RWPE2 (cell line): Measurements from ENCODE around the gene ALDH1A3.

Experiments
- ATAC-seq: fragments of 200-7000 bp; cut with Tn5 transposase; 3 replicates; pipeline ENCODE4 v1.9.1; 2021; ENCODE audit warnings: low read depth
- DNase-seq: peaks from one replicate; pipeline ENCODE4 v3.0.0-alpha.2; 2020; ENCODE audit warnings: low spot score
- H3K27ac ChIP-seq: fragments of 450-650 bp; 2 replicates; pipeline ENCODE4 v1.5.1; 2017; ENCODE audit warnings: mild to moderate bottlenecking; ENCODE audit not compliant: poor library complexity, severe bottlenecking
- H3K27me3 ChIP-seq: fragments of 250-450 bp; sonication (Bioruptor Pico); 2 replicates; pipeline ENCODE4 v1.5.1; 2021; ENCODE audit warnings: mild to moderate bottlenecking, moderate library complexity; ENCODE audit not compliant: insufficient read depth, poor library complexity, severe bottlenecking
- H3K36me3 ChIP-seq: fragments of 250-450 bp; sonication (Bioruptor Pico); 2 replicates; pipeline ENCODE4 v1.5.1; 2020; ENCODE audit warnings: low read depth, mild to moderate bottlenecking, moderate library complexity
- H3K4me1 ChIP-seq: fragments of 250-450 bp; sonication (Bioruptor Pico); 2 replicates; pipeline ENCODE4 v1.5.1; 2021; ENCODE audit warnings: mild to moderate bottlenecking, moderate library complexity; ENCODE audit not compliant: insufficient read depth, poor library complexity, severe bottlenecking
- H3K4me3 ChIP-seq: fragments of 250-450 bp; sonication (Bioruptor Pico); 2 replicates; pipeline ENCODE4 v1.5.1; 2021; ENCODE audit warnings: mild to moderate bottlenecking, moderate library complexity; ENCODE audit not compliant: severe bottlenecking
- H3K9me3 ChIP-seq: fragments of 250-450 bp; sonication (Bioruptor Pico); 2 replicates; pipeline ENCODE4 v1.5.1; 2021; ENCODE audit warnings: mild to moderate bottlenecking, moderate library complexity; ENCODE audit not compliant: severe bottlenecking
- TF ChIP-seq, protein P1 (sequence below): fragments of 450-650 bp; IDR thresholded peaks from one replicate; pipeline ENCODE4 v1.5.1; 2017; ENCODE audit warnings: mild to moderate bottlenecking, moderate library complexity; ENCODE audit not compliant: poor library complexity, severe bottlenecking

ALDH1A3 gene

DNA sequence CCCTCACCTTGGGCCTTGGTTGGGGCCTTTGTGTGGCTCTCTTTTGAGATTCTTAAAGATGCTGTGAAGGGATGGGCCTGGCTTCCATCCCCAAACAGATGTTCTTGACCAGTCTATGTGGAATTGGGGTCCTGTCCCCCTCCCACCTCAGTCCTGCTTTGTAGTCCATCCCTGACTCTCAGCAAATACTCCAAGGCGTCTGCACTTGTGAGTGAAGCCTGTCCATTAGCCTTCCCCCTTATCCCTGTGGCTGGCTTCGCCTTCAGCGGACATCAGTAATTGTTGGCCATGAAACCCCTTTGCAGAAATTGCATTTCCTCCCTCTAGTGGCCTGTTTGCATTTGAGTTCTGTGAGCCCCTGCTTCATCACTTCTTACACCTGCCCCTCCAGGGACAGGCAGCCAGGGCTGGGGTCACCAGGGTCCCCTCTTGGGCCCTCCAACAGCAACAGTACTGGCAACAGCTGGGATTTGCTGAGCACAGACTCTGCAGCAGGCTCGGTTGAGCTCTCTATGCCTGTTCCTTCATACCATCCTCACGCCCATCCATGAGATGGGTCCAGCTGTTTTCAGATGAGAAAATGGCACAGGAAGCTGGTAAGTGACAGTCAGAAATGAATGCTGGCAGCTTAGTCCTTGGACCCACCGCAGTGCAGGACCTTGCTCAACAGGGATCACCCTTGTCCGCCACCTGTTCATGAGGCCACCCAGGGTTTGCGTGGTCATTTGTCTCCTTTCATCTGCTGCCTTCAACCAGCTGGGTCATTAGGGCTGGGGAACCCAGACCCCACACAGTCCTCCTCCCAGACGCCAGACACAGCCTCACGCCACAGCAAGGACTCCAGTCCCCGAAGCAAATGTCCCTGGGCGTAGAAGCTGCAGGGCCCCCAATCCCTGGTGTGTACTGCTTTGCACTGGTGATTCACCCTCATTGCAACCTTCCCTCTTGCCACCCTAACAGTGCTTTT, 30.6 kb downstream of the ALDH1A3 start:
- no peak overlapping the region for H3K27ac ChIP-seq
- TF ChIP-seq, protein P1, sequence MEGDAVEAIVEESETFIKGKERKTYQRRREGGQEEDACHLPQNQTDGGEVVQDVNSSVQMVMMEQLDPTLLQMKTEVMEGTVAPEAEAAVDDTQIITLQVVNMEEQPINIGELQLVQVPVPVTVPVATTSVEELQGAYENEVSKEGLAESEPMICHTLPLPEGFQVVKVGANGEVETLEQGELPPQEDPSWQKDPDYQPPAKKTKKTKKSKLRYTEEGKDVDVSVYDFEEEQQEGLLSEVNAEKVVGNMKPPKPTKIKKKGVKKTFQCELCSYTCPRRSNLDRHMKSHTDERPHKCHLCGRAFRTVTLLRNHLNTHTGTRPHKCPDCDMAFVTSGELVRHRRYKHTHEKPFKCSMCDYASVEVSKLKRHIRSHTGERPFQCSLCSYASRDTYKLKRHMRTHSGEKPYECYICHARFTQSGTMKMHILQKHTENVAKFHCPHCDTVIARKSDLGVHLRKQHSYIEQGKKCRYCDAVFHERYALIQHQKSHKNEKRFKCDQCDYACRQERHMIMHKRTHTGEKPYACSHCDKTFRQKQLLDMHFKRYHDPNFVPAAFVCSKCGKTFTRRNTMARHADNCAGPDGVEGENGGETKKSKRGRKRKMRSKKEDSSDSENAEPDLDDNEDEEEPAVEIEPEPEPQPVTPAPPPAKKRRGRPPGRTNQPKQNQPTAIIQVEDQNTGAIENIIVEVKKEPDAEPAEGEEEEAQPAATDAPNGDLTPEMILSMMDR: peak; percentile 29
- ATAC-seq (no peak), DNase-seq (no peak)
- H3K4me1 ChIP-seq: no peaks in the 10 kb centered on the region
- peaks cover 90% of the 10 kb centered on the region for H3K36me3 ChIP-seq
- no peaks in the 10 kb centered on the region for H3K27me3 ChIP-seq
- H3K4me3 ChIP-seq: no peak overlapping the region
- no peaks in the 10 kb centered on the region for H3K9me3 ChIP-seq

DNA sequence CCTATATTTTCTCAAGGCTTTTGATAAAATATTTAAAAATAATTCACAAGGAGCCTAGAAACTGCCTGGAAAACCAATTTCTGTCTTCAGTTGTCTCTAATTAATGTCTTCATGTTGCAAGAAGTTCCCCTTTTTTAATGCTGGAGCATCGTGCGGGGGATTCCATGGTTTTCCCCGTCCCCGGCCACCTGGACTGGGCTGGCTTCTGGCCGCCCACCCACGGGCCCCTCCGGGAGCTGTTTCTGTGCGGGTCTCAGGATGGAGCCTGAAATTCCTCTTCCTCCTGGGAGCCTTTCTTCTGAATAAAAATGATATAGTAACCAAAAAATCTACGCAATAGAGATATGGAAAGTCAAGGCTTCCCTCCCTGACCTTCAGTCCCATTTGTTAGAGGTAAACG, 31.5 kb downstream of the ALDH1A3 start:
- no peak for DNase-seq
- Histone ChIP-seq H3K36me3 (peaks cover 90% of the 10 kb centered on the region), H3K9me3 (no peaks in the 10 kb centered on the region), H3K4me1 (peaks cover under 1% of the 10 kb centered on the region), H3K27me3 (no peaks in the 10 kb centered on the region), H3K4me3 (no peak overlapping the region), H3K27ac (no peak overlapping the region)
- TF ChIP-seq, protein P1: no peak
- ATAC-seq: no peak

DNA sequence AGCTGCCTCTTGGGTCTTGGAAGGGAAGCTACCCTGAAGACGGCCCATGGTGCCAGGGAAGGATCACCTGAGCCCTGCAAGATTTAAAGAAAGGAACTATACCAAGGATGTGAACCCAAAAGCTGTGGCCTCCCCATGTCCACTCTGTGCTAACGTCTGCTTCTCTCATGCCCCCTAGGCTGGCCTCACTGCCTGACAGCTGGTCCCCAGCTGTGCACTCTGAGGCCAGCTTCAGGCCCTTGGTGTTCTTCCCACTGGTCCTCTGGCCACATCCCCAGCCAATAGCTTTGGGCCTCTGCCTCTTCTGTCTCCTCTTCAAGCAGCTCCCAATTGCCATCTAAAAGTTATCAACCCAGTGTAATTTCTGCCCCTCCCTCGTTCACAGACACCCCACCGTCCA, 34.3 kb downstream of the ALDH1A3 start:
- H3K9me3 ChIP-seq: no peaks in the 10 kb centered on the region
- DNase-seq (no peak), ATAC-seq (no peak)
- H3K4me1 ChIP-seq: peaks cover 13% of the 10 kb centered on the region
- TF ChIP-seq, protein P1: no peak
- H3K36me3 ChIP-seq: peaks cover 76% of the 10 kb centered on the region
- H3K27ac ChIP-seq: no peak overlapping the region
- no peak overlapping the region for H3K4me3 ChIP-seq
- H3K27me3 ChIP-seq: no peaks in the 10 kb centered on the region

DNA sequence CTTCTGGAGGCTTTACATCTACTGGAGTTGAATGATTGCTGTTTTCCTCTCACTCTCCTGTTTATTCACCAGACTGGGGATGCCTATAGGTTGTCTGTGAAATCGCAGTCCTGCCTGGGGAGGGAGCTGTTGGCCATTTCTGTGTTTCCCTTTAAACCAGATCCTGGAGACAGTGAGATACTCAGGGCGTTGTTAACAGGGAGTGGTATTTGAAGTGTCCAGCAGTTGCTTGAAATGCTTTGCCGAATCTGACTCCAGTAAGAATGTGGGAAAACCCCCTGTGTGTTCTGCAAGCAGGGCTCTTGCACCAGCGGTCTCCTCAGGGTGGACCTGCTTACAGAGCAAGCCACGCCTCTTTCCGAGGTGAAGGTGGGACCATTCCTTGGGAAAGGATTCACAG, 35.2 kb downstream of the ALDH1A3 start:
- H3K27ac ChIP-seq: no peak overlapping the region
- H3K36me3 ChIP-seq: peaks cover 71% of the 10 kb centered on the region
- TF ChIP-seq, protein P1: no peak
- no peak for DNase-seq
- no peaks in the 10 kb centered on the region for H3K9me3 ChIP-seq
- H3K4me1 ChIP-seq: peaks cover 13% of the 10 kb centered on the region
- H3K4me3 ChIP-seq: no peak overlapping the region
- no peak for ATAC-seq
- H3K27me3 ChIP-seq: no peaks in the 10 kb centered on the region

DNA sequence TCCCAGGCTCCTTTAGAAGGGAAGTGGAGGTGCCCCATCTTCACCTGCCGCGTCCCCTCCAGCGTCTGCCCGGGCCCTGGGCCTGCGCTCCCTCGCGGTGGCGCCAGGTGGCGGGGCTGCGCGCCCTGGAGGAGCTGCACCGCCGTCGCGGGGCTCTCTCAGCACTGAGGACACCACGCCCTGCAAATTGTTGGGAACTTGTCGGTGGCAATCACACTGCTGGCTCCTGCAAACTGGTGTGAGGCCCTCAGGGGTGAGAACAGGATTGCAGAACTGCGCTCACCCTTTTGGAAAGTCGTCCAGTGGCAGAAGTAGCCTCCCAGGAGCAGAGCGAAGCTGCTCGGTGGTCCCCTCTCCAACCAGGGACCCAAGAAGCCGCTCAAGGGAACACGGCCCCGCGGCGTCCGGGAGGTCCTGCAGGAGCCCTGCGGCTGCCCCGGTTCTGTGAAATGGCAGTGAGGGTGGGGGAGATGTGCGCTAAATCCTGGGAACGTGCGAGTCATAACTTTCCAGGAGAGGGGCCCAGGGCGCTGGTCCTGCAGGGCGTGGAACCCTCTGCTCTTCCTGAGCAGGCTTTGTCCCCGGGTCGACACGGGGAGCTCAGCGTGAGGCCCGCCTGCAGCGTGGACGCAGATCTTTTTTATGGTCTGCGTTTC, 38.5 kb downstream of the ALDH1A3 start:
- peaks cover 13% of the 10 kb centered on the region for H3K4me1 ChIP-seq
- H3K9me3 ChIP-seq: no peaks in the 10 kb centered on the region
- peak; percentile 82 for ATAC-seq
- peak; percentile 90 for DNase-seq
- H3K36me3 ChIP-seq: peaks cover 42% of the 10 kb centered on the region
- no peaks in the 10 kb centered on the region for H3K27me3 ChIP-seq
- peak overlapping the region; percentile 60 for H3K27ac ChIP-seq
- TF ChIP-seq, protein P1: peak; percentile 99
- H3K4me3 ChIP-seq: peak overlapping the region; percentile 69
